Tibial artery (tissue), 4 donors: ENCODE results near the gene SETBP1.
A peak's percentile ranks its signal among the peaks of the same experiment; 100 is the strongest.

Experiments used
- DNase-seq, 2 donors: peaks; one replicate each; pipeline ENCODE4 v3.0.0-alpha.2; 2019
- H3K27ac ChIP-seq, 2 donors: fragments of 200-600 bp; sonication (generic) in 1 of 2; 1 replicate in 1 of 2; 2 replicates in 1 of 2; pipeline ENCODE4 v1.5.1; 2018 to 2019; ENCODE audit warnings: mild to moderate bottlenecking in 1 of 2
- H3K27me3 ChIP-seq, 2 donors: fragments of 200-600 bp; sonication (generic) in 1 of 2; one replicate each; pipeline versions ENCODE4 v1.5.1 to v1.6.0; 2016 to 2019
- H3K36me3 ChIP-seq, 3 donors: fragments of 200-600 bp; sonication (generic) in 2 of 3; one replicate each; pipeline ENCODE4 v1.5.1; 2016 to 2019; ENCODE audit warnings: mild to moderate bottlenecking in 2 of 3
- H3K4me1 ChIP-seq, 4 donors: fragments of 200-600 bp; sonication (generic) in 2 of 4; 1 replicate in 3 of 4; 2 replicates in 1 of 4; pipeline ENCODE4 v1.5.1; 2016 to 2019
- H3K4me3 ChIP-seq, 2 donors: fragments of 200-600 bp; sonication (generic) in 1 of 2; 1 replicate in 1 of 2; 2 replicates in 1 of 2; pipeline ENCODE4 v1.5.1; 2018 to 2019; ENCODE audit warnings: mild to moderate bottlenecking in 2 of 2
- H3K9me3 ChIP-seq, 3 donors: fragments of 200-600 bp; sonication (generic) in 1 of 3; one replicate each; pipeline ENCODE4 v1.5.1; 2016 to 2019
- CTCF ChIP-seq, 2 experiments: fragments of 200-600 bp in 1 of 2; fragments of 450-650 bp in 1 of 2; IDR thresholded peaks; one replicate each; pipeline ENCODE4 v1.5.1; 2017 to 2019; ENCODE audit warnings: antibody characterized with exemption in 2 of 2, mild to moderate bottlenecking in 1 of 2, moderate library complexity in 1 of 2
- intact Hi-C: fragments of 100-400 bp; cut with DNase I; formaldehyde crosslinking; loops from one replicate; pipeline ENCODE4 v1.15.0; 2023; ENCODE audit warnings: low total_unique reads

The SETBP1 gene

DNA sequence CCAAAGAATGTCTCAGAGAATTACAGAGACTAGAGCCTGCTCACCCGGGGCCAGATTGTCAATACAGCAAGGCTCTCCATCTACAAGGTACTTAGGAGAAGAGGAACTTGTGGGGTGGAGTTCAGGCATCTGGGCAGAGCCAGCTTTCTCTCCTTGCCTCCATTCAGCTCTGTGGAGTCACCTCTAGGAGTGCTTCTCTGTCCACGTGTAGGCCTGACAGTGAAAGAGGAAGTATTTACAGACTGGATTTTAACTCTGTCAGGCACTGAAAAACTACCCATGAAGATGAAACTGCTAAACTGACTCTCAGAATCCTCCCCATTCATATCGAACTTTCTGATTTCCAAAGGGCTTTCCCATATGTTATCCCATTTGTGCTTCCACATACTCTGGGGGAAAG is 315.6 kb downstream of the SETBP1 start:
- H3K27me3 ChIP-seq, result no peaks in the 10 kb centered on the region
- intact Hi-C loops, result no loop called here
- no peaks in the 10 kb centered on the region for H3K9me3 ChIP-seq
- peaks cover 0 to 3% (median 0%) of the 10 kb centered on the region in 4 donors for H3K4me1 ChIP-seq
- H3K4me3 ChIP-seq, result no peak overlapping the region
- H3K36me3 ChIP-seq, result no peaks in the 10 kb centered on the region
- TF ChIP-seq CTCF (IDR thresholded peaks at IDR 0.05), result no peak
- no peak for DNase-seq
- H3K27ac ChIP-seq, result no peak overlapping the region

DNA sequence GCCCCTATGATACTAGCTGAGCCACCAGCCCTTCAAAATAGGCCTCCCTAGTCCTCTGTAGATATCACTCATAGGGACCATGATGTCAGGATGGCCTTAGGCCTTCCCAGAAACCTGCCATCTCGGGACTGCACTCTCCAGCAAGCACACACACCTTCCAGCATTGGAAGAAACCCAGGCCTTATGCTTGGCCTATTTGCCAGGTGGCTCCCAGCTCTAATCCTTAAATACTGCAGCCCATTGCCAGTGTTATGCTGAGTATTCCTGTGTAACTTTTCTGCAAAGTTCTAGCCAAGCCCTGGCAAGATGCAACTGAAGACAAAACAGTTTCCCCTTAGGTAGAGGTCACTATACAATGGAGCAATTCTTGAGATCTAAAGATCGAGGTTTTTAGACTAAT is 316.5 kb downstream of the SETBP1 start:
- DNase-seq, result no peak
- H3K36me3 ChIP-seq, result no peaks in the 10 kb centered on the region
- H3K4me3 ChIP-seq, result no peak overlapping the region
- H3K9me3 ChIP-seq, result no peaks in the 10 kb centered on the region
- no peaks in the 10 kb centered on the region for H3K27me3 ChIP-seq
- TF ChIP-seq CTCF (IDR thresholded peaks at IDR 0.05), result no peak
- intact Hi-C loops, result no loop called here
- peaks cover 0 to 9% (median 2%) of the 10 kb centered on the region in 4 donors for H3K4me1 ChIP-seq
- no peak overlapping the region for H3K27ac ChIP-seq

GRCh38 chr18:44998360-44998759 is 317.7 kb downstream of the SETBP1 start:
- intact Hi-C loops, result no loop called here
- peaks cover 0 to 20% (median 2%) of the 10 kb centered on the region in 4 donors for H3K4me1 ChIP-seq
- H3K36me3 ChIP-seq, result no peaks in the 10 kb centered on the region
- DNase-seq, result no peak
- no peaks in the 10 kb centered on the region for H3K9me3 ChIP-seq
- no peak overlapping the region for H3K4me3 ChIP-seq
- H3K27ac ChIP-seq, result no peak overlapping the region
- no peak for TF ChIP-seq CTCF (IDR thresholded peaks at IDR 0.05)
- H3K27me3 ChIP-seq, result no peaks in the 10 kb centered on the region

DNA sequence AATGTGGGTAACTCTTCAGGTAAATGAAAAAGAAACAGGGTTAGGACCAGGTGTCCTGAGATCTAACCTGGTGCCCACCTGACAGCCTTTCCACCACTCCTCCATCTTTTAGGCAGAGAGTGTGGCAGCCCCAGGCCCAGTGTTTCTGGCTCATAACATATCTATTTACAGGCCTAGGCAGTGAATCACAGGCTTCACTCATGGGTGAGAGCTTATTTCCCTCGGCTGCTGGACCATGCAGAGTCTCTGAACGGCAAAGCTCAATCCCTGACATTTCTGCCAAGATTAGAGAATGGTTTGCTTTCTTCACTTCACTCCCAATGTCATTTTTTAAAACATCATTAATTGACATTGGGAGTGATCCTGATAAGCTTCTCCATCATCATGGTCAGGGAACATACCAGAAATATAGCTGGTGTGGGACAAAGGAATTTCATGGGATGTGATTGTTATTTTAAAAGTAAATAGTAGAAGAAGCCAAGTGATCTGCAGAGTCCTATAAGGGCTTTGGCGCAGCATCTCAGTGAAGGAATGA is 323.9 kb downstream of the SETBP1 start:
- no peaks in the 10 kb centered on the region for H3K27me3 ChIP-seq
- TF ChIP-seq CTCF (IDR thresholded peaks at IDR 0.05), result no peak
- intact Hi-C loops, result no loop called here
- H3K9me3 ChIP-seq, result no peaks in the 10 kb centered on the region
- no peak for DNase-seq
- no peak overlapping the region for H3K4me3 ChIP-seq
- H3K36me3 ChIP-seq, result no peaks in the 10 kb centered on the region
- H3K27ac ChIP-seq, result peak overlapping the region; percentile 19 to 23
- H3K4me1 ChIP-seq, result peaks cover 0 to 38% (median 8%) of the 10 kb centered on the region in 4 donors

GRCh38 chr18:45006934-45007333 is 326.2 kb downstream of the SETBP1 start:
- Histone ChIP-seq H3K27me3 (no peaks in the 10 kb centered on the region), H3K36me3 (no peaks in the 10 kb centered on the region), H3K27ac (no peak overlapping the region), H3K4me1 (peaks cover 0 to 31% (median 7%) of the 10 kb centered on the region in 4 donors), H3K9me3 (no peaks in the 10 kb centered on the region), H3K4me3 (no peak overlapping the region)
- TF ChIP-seq CTCF (IDR thresholded peaks at IDR 0.05), result no peak
- intact Hi-C loops, result no loop called here
- DNase-seq, result no peak

DNA sequence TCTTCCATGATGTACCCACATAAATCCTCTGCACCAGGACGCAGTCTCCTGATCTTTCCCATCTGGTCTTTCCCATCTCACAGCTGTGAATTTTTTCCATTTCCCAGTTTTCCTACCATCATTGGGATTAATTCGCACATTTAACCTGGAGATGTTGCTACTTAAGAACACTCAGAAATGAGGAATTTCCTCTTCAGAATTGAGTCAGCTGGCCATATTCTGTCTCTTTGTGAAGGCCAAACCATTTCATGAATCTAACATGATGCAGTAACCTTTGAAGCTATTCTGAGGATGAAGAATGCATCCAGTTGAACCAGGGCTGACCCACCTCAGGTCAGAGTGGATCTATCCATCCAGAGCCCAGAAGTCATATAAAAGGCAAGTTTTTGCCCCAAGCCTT is 326.8 kb downstream of the SETBP1 start:
- no peak for TF ChIP-seq CTCF (IDR thresholded peaks at IDR 0.05)
- Histone ChIP-seq H3K9me3 (no peaks in the 10 kb centered on the region), H3K27ac (no peak overlapping the region), H3K36me3 (no peaks in the 10 kb centered on the region), H3K27me3 (no peaks in the 10 kb centered on the region), H3K4me1 (peaks cover 0 to 25% (median 7%) of the 10 kb centered on the region in 4 donors), H3K4me3 (no peak overlapping the region)
- DNase-seq, result no peak
- intact Hi-C loops, result no loop called here
